Right lobe of liver (tissue), 6 donors: ENCODE measurements around the gene DIS3L2. TPM values are rescaled to one million over a fixed set of nuclear protein-coding genes. Genes with fewer than 3 reads are reported as not detected.

Source experiments
- ATAC-seq, 4 donors: fragments of 200-7000 bp; cut with Tn5 transposase; one replicate each; pipeline ENCODE4 v1.9.1; 2020; ENCODE audit warnings: mild to moderate bottlenecking in 4 of 4, moderate library complexity in 4 of 4
- DNase-seq, 3 donors: peaks; one replicate each; pipeline ENCODE4 v3.0.0-alpha.2; 2020
- H3K27ac ChIP-seq, 3 donors: fragments of 200-600 bp; one replicate each; pipeline ENCODE4 v1.8.0; 2022
- H3K27me3 ChIP-seq, 2 donors: fragments of 200-600 bp; one replicate each; pipeline ENCODE4 v1.8.0; 2022
- H3K36me3 ChIP-seq, 4 donors: fragments of 200-600 bp; sonication (generic) in 1 of 4; one replicate each; pipeline versions ENCODE4 v1.5.1 to v1.8.0; 2017 to 2022; ENCODE audit warnings: control low read depth in 1 of 4
- H3K4me1 ChIP-seq, 4 donors: fragments of 200-600 bp; sonication (generic) in 1 of 4; one replicate each; pipeline versions ENCODE4 v1.5.1 to v1.8.0; 2017 to 2022; ENCODE audit warnings: control low read depth in 1 of 4
- H3K4me3 ChIP-seq, 3 donors: fragments of 200-600 bp; one replicate each; pipeline ENCODE4 v1.8.0; 2022
- H3K9me3 ChIP-seq, 4 donors: fragments of 200-600 bp; sonication (generic) in 1 of 4; one replicate each; pipeline versions ENCODE4 v1.5.1 to v1.8.0; 2017 to 2022; ENCODE audit warnings: control low read depth in 1 of 4
- CTCF ChIP-seq, 4 donors: fragments of 200-600 bp in 3 of 4; fragments of 450-650 bp in 1 of 4; IDR thresholded peaks; one replicate each; pipeline versions ENCODE4 v1.5.1 to v1.8.0; 2016 to 2022; ENCODE audit warnings: antibody characterized with exemption in 4 of 4, mild to moderate bottlenecking in 2 of 4
- POLR2A ChIP-seq: fragments of 450-650 bp; IDR thresholded peaks from one replicate; pipeline ENCODE4 v1.6.1; 2017; ENCODE audit warnings: antibody characterized with exemption, mild to moderate bottlenecking
- WGBS: methylation state at CpG from one replicate; pipeline ENCODE4 v1.1.6; 2018; ENCODE audit warnings: low coverage, low lambda C conversion rate; ENCODE audit not compliant: insufficient coverage; ENCODE audit errors: missing lambda C conversion rate; 5-methylcytosine and 5-hydroxymethylcytosine counted together
- intact Hi-C, 2 donors: fragments of 100-400 bp; cut with DNase I; formaldehyde crosslinking; loops; one replicate each; pipeline versions ENCODE4 v1.11.2 to v1.14.1; 2022
- total RNA-seq, 6 experiments: library from RNA; depleted of rRNA in 2 of 6; stranded (reverse); fragments of >200 nt in 2 of 6; fragmentation: NEBNext Ultra II Directional in 3 of 6; extraction: Animal tissue kit (Norgen Biotek cat#: 25700) in 3 of 6; gene quantifications; one replicate each; pipeline versions ENCODE4 v1.1.0 to v1.2.4, GENCODE V29; 2016 to 2023
- donor health status: DM: no; HTN: yes; CAD: no.
- donor health status: DM: no; HTN: no; CAD: no.
- donor health status: DM: no; HTN: no; CAD: no.
- donor health status: DM: no; HTN: yes; CAD: no.
- donor health status: DM: no; HTN: yes; CAD: no.

DIS3L2 gene
- total RNA-seq, 6 experiments from 2014 or later, result 8.1 to 22.3 (median 16.7) TPM

GRCh38 chr2:232287316-232287715 lies 325.8 kb downstream of the DIS3L2 start:
- TF ChIP-seq CTCF (IDR thresholded peaks at IDR 0.05), result no peak
- no peak for TF ChIP-seq POLR2A
- WGBS, result 97% methylated on average over 5 of the region's 8 CpGs
- Histone ChIP-seq H3K9me3 (no peaks in the 10 kb centered on the region), H3K4me3 (no peak overlapping the region), H3K4me1 (no peaks in the 10 kb centered on the region), H3K36me3 (no peaks in the 10 kb centered on the region), H3K27me3 (no peaks in the 10 kb centered on the region), H3K27ac (no peak overlapping the region)
- ATAC-seq, result no peak
- DNase-seq, result no peak
- intact Hi-C loops, result no loop called here

- H3K4me3 ChIP-seq, result no peak overlapping the region
- H3K27ac ChIP-seq, result no peak overlapping the region
- 86% methylated on average over 2 of the region's 4 CpGs for WGBS
- H3K4me1 ChIP-seq, result no peaks in the 10 kb centered on the region
- intact Hi-C loops, result no loop called here
- no peak for TF ChIP-seq POLR2A
- no peak for TF ChIP-seq CTCF (IDR thresholded peaks at IDR 0.05)
- H3K36me3 ChIP-seq, result no peaks in the 10 kb centered on the region
- DNase-seq, result no peak
- H3K9me3 ChIP-seq, result no peaks in the 10 kb centered on the region
- no peaks in the 10 kb centered on the region for H3K27me3 ChIP-seq
- no peak for ATAC-seq
Measured at GRCh38 chr2:232288489-232289030, 327.0 kb downstream of the DIS3L2 start.

GRCh38 chr2:232290668-232291067 lies 329.2 kb downstream of the DIS3L2 start:
- ATAC-seq (no peak), DNase-seq (no peak)
- no peak for TF ChIP-seq CTCF (IDR thresholded peaks at IDR 0.05)
- TF ChIP-seq POLR2A, result no peak
- no peak overlapping the region for H3K4me3 ChIP-seq
- no peaks in the 10 kb centered on the region for H3K9me3 ChIP-seq
- H3K36me3 ChIP-seq, result no peaks in the 10 kb centered on the region
- 95% methylated on average over 7 of the region's 8 CpGs for WGBS
- H3K4me1 ChIP-seq, result no peaks in the 10 kb centered on the region
- H3K27ac ChIP-seq, result no peak overlapping the region
- no peaks in the 10 kb centered on the region for H3K27me3 ChIP-seq
- intact Hi-C loops, result no loop called here

GRCh38 chr2:232291343-232291742 lies 329.8 kb downstream of the DIS3L2 start:
- H3K9me3 ChIP-seq, result no peaks in the 10 kb centered on the region
- 67% methylated on average over 2 of the region's 2 CpGs for WGBS
- H3K27ac ChIP-seq, result no peak overlapping the region
- H3K27me3 ChIP-seq, result no peaks in the 10 kb centered on the region
- DNase-seq (no peak), ATAC-seq (no peak)
- no peak overlapping the region for H3K4me3 ChIP-seq
- intact Hi-C loops, result no loop called here
- H3K36me3 ChIP-seq, result no peaks in the 10 kb centered on the region
- no peaks in the 10 kb centered on the region for H3K4me1 ChIP-seq
- TF ChIP-seq POLR2A (no peak), CTCF (IDR thresholded peaks at IDR 0.05) (no peak)
